NT2/D1 (cell line): ENCODE measurements around the gene BICRAL.

Experiments used
- YY1 ChIP-seq: IDR thresholded peaks from 2 replicates; pipeline ENCODE4 v1.6.1; 2011; ENCODE audit not compliant: insufficient read length, insufficient read depth
- ZNF274 ChIP-seq: IDR thresholded peaks from 2 replicates; pipeline ENCODE4 v1.6.1; 2011; ENCODE audit warnings: mild to moderate bottlenecking, low read depth, low read length

- TF ChIP-seq YY1 (no peak), ZNF274 (no peak)
These were observed 381 bp upstream of the BICRAL start for GRCh38 chr6:42781546-42781795.
